ENCODE data around the gene ANO10.
A peak's percentile ranks its signal among the peaks of the same experiment; 100 is the strongest.
"Not testable (repeated sequence)": the region's sequence is repeated elsewhere in the genome, so short reads cannot be mapped to it uniquely, and the experiment has no call there.

ANO10 gene

GRCh38 chr3:43518515-43518914, 103.3 kb downstream of the ANO10 start:
- not testable (repeated sequence) for DNase-seq (ENCODE audit: low read depth in 2 of 2)

GRCh38 chr3:43515970-43516635, 105.7 kb downstream of the ANO10 start:
- DNase-seq (ENCODE audit: low read depth in 2 of 2) = no peak

- DNase-seq (ENCODE audit: low read depth in 2 of 2) = no peak
Measured at GRCh38 chr3:43515208-43515917, 106.4 kb downstream of the ANO10 start.

GRCh38 chr3:43512754-43513404, 108.9 kb downstream of the ANO10 start:
- no peak for DNase-seq (ENCODE audit: low read depth in 2 of 2)

- no peak for DNase-seq (ENCODE audit: low read depth in 2 of 2)
Measured at GRCh38 chr3:43506644-43507043, 115.2 kb downstream of the ANO10 start.

GRCh38 chr3:43505351-43505750, 116.5 kb downstream of the ANO10 start:
- DNase-seq (ENCODE audit: low read depth in 2 of 2) = no peak

GRCh38 chr3:43503067-43503728, 118.6 kb downstream of the ANO10 start:
- DNase-seq (ENCODE audit: low read depth in 2 of 2) = no peak

- no peak for DNase-seq (ENCODE audit: low read depth in 2 of 2)
Measured at GRCh38 chr3:43499256-43499655, 122.6 kb downstream of the ANO10 start.

GRCh38 chr3:43497905-43498365, 123.9 kb downstream of the ANO10 start:
- no peak for DNase-seq (ENCODE audit: low read depth in 2 of 2)

GRCh38 chr3:43497422-43497821, 124.4 kb downstream of the ANO10 start:
- DNase-seq (ENCODE audit: low read depth in 2 of 2) = no peak

GRCh38 chr3:43496740-43497375, 125.0 kb downstream of the ANO10 start:
- no peak for DNase-seq (ENCODE audit: low read depth in 2 of 2)

GRCh38 chr3:43492932-43493331, 128.9 kb downstream of the ANO10 start:
- DNase-seq (ENCODE audit: low read depth in 2 of 2) = not testable (repeated sequence)

- DNase-seq (ENCODE audit: low read depth in 2 of 2) = not testable (repeated sequence)
Measured at GRCh38 chr3:43491807-43492206, 130.0 kb downstream of the ANO10 start.

GRCh38 chr3:43490640-43491185, 131.1 kb downstream of the ANO10 start:
- DNase-seq (ENCODE audit: low read depth in 2 of 2) = no peak

- DNase-seq (ENCODE audit: low read depth in 2 of 2) = no peak
Measured at GRCh38 chr3:43489930-43490329, 131.9 kb downstream of the ANO10 start.

GRCh38 chr3:43485931-43486330, 135.9 kb downstream of the ANO10 start:
- DNase-seq (ENCODE audit: low read depth in 2 of 2) = no peak

GRCh38 chr3:43484926-43485488, 136.8 kb downstream of the ANO10 start:
- no peak for DNase-seq (ENCODE audit: low read depth in 2 of 2)

GRCh38 chr3:43481375-43481774, 140.4 kb downstream of the ANO10 start:
- no peak for DNase-seq (ENCODE audit: low read depth in 2 of 2)

GRCh38 chr3:43478839-43479238, 143.0 kb downstream of the ANO10 start:
- not testable (repeated sequence) for DNase-seq (ENCODE audit: low read depth in 2 of 2)

- DNase-seq (ENCODE audit: low read depth in 2 of 2) = no peak
Measured at GRCh38 chr3:43478118-43478785, 143.6 kb downstream of the ANO10 start.

GRCh38 chr3:43477600-43477999, 144.2 kb downstream of the ANO10 start:
- DNase-seq (ENCODE audit: low read depth in 2 of 2) = peak; percentile 21 to 43
